HEK293 (cell line): ENCODE data around the gene ERMARD.
A peak's percentile ranks its signal among the peaks of the same experiment; 100 is the strongest.

Source experiments
- CTCF ChIA-PET: fragments of 350-600 bp; formaldehyde crosslinking; extraction: SDS; loops from one replicate; lab custom pipeline; 2021; ENCODE audit warnings: antibody characterized with exemption; lab: Yijun Ruan, JAX
- POLR2A ChIA-PET: fragments of 300-600 bp; formaldehyde crosslinking; extraction: SDS; loops from one replicate; lab custom pipeline; 2020; ENCODE audit warnings: antibody characterized with exemption, inconsistent platforms; lab: Yijun Ruan, JAX
- H3K27ac ChIP-seq: fragments of 200-500 bp; sonication (Bioruptor generic); 2 replicates; pipeline ENCODE4 v1.5.1; 2014; ENCODE audit warnings: low read depth, low read length, control low read depth, inconsistent platforms; ENCODE audit errors: extremely low read depth
- H3K36me3 ChIP-seq, 2 experiments: fragments of 200-500 bp in 1 of 2; sonication (Bioruptor generic) in 1 of 2; 1 replicate in 1 of 2; 2 replicates in 1 of 2; pipeline ENCODE4 v1.5.1; 2014 to 2017; ENCODE audit warnings: inconsistent platforms in 2 of 2, low read length in 2 of 2; ENCODE audit not compliant: control insufficient read depth in 2 of 2, insufficient read depth in 1 of 2
- H3K4me1 ChIP-seq: fragments of 200-500 bp; sonication (Bioruptor generic); 2 replicates; pipeline ENCODE4 v1.5.1; 2014; ENCODE audit warnings: mild to moderate bottlenecking, low read length, inconsistent platforms; ENCODE audit not compliant: control insufficient read depth, insufficient read depth
- H3K4me3 ChIP-seq: 2 replicates; pipeline ENCODE4 v1.5.1; 2011; ENCODE audit warnings: low read depth, mild to moderate bottlenecking, control low read depth, low read length, moderate library complexity
- H3K9me3 ChIP-seq: fragments of 200-500 bp; sonication (Bioruptor generic); 2 replicates; pipeline ENCODE4 v1.5.1; 2014; ENCODE audit warnings: low read depth, low read length, inconsistent platforms; ENCODE audit not compliant: control insufficient read depth, insufficient read depth
- FEZF1 ChIP-seq: fragments of 450-650 bp; formaldehyde crosslinking; IDR thresholded peaks from 2 replicates; pipeline ENCODE4 v1.5.1; 2016; ENCODE audit warnings: missing biosample characterization, missing genetic modification characterization
- GLIS1 ChIP-seq: fragments of 450-650 bp; formaldehyde crosslinking; IDR thresholded peaks from 2 replicates; pipeline ENCODE4 v1.5.1; 2016; ENCODE audit warnings: missing biosample characterization, missing genetic modification characterization
- HOXA7 ChIP-seq: sonication (generic); formaldehyde crosslinking; IDR thresholded peaks from 2 replicates; pipeline ENCODE4 v1.8.1; 2022; ENCODE audit warnings: missing genetic modification reagents, borderline replicate concordance
- KLF16 ChIP-seq: fragments of 450-650 bp; formaldehyde crosslinking; IDR thresholded peaks from 2 replicates; pipeline ENCODE4 v1.5.1; 2017; ENCODE audit warnings: missing biosample characterization, missing genetic modification characterization
- PRDM4 ChIP-seq: fragments of 450-650 bp; formaldehyde crosslinking; IDR thresholded peaks from 2 replicates; pipeline ENCODE4 v1.5.1; 2017; ENCODE audit warnings: missing biosample characterization, missing genetic modification characterization
- TSHZ1 ChIP-seq: fragments of 450-650 bp; formaldehyde crosslinking; IDR thresholded peaks from 2 replicates; pipeline ENCODE4 v1.5.1; 2016; ENCODE audit warnings: missing biosample characterization, missing genetic modification characterization, borderline replicate concordance
- ZBTB21 ChIP-seq: fragments of 450-650 bp; formaldehyde crosslinking; IDR thresholded peaks from 2 replicates; pipeline ENCODE4 v1.5.1; 2017; ENCODE audit warnings: missing biosample characterization, missing genetic modification characterization
- ZIC2 ChIP-seq: fragments of 450-650 bp; formaldehyde crosslinking; IDR thresholded peaks from 2 replicates; pipeline ENCODE4 v1.5.1; 2016; ENCODE audit warnings: missing biosample characterization, missing genetic modification characterization
- ZNF214 ChIP-seq: fragments of 450-650 bp; formaldehyde crosslinking; IDR thresholded peaks from 2 replicates; pipeline ENCODE4 v1.5.1; 2017; ENCODE audit warnings: missing biosample characterization, mild to moderate bottlenecking, missing genetic modification characterization, borderline replicate concordance
- ZNF221 ChIP-seq: fragments of 450-650 bp; formaldehyde crosslinking; IDR thresholded peaks from 2 replicates; pipeline ENCODE4 v1.5.1; 2017; ENCODE audit warnings: missing biosample characterization, missing genetic modification characterization, borderline replicate concordance
- ZNF302 ChIP-seq: fragments of 450-650 bp; formaldehyde crosslinking; IDR thresholded peaks from 2 replicates; pipeline ENCODE4 v1.5.1; 2016; ENCODE audit warnings: missing biosample characterization, missing genetic modification characterization, low read depth
- ZNF366 ChIP-seq: fragments of 450-650 bp; formaldehyde crosslinking; conservative IDR thresholded peaks from 2 replicates; pipeline ENCODE4 v1.5.1; 2016; ENCODE audit warnings: missing biosample characterization, missing genetic modification characterization
- ZNF449 ChIP-seq: fragments of 450-650 bp; formaldehyde crosslinking; IDR thresholded peaks from 2 replicates; pipeline ENCODE4 v1.5.1; 2017; ENCODE audit warnings: missing biosample characterization, mild to moderate bottlenecking, missing genetic modification characterization, moderate library complexity
- ZNF530 ChIP-seq: fragments of 450-650 bp; formaldehyde crosslinking; IDR thresholded peaks from 2 replicates; pipeline ENCODE4 v1.5.1; 2016; ENCODE audit warnings: low read depth, missing biosample characterization, missing genetic modification characterization
- ZNF639 ChIP-seq: fragments of 450-650 bp; formaldehyde crosslinking; IDR thresholded peaks from 2 replicates; pipeline ENCODE4 v1.5.1; 2016; ENCODE audit warnings: missing biosample characterization, missing genetic modification characterization
- ZSCAN18 ChIP-seq: fragments of 450-650 bp; formaldehyde crosslinking; IDR thresholded peaks from 2 replicates; pipeline ENCODE4 v1.5.1; 2016; ENCODE audit warnings: missing biosample characterization, missing genetic modification characterization

The ERMARD gene

GRCh38 chr6:169820358-169820757 is 68.9 kb downstream of the ERMARD start (continued):
- TF ChIP-seq ZSCAN18 (tag by site-specific recombination) (no peak), TSHZ1 (tag by site-specific recombination) (no peak), ZNF302 (no peak), PRDM4 (tag by site-specific recombination) (no peak), ZNF366 (tag by site-specific recombination) (no peak), HOXA7 (no peak), ZNF214 (tag by site-specific recombination) (no peak)

- CTCF ChIA-PET = interaction anchor here (0.6 to 3.7 kb wide), 7 partner anchors 8 to 705 kb away, joined by 3 to 23 read pairs (median 4); no protein-coding TSS in a partner anchor
- H3K4me1 ChIP-seq = no peaks in the 10 kb centered on the region
- H3K4me3 ChIP-seq = no peak overlapping the region
- no peaks in the 10 kb centered on the region; the same call in 1 of the 2 replicates for H3K9me3 ChIP-seq
- no peak overlapping the region for H3K27ac ChIP-seq
- no peak for TF ChIP-seq ZNF639
- TF ChIP-seq GLIS1 (tag by site-specific recombination) = peak; percentile 53
- peak; percentile 96 for TF ChIP-seq ZIC2
- no peaks in the 10 kb centered on the region for H3K36me3 ChIP-seq
- POLR2A ChIA-PET = no interaction called here
Observed at GRCh38 chr6:169824021-169824420, 72.6 kb downstream of the ERMARD start.

GRCh38 chr6:169824848-169825557 is 73.6 kb downstream of the ERMARD start:
- H3K36me3 ChIP-seq = no peaks in the 10 kb centered on the region
- CTCF ChIA-PET = interaction anchor here (0.6 to 2.0 kb wide), 3 partner anchors 34 to 868 kb away, joined by 3 to 7 read pairs (median 4); no protein-coding TSS in a partner anchor
- no peaks in the 10 kb centered on the region for H3K4me1 ChIP-seq
- no peaks in the 10 kb centered on the region; the same call in 1 of the 2 replicates for H3K9me3 ChIP-seq
- POLR2A ChIA-PET = no interaction called here
- no peak for TF ChIP-seq ZBTB21 (tag by site-specific recombination)
- TF ChIP-seq ZNF221 = no peak
- TF ChIP-seq ZNF530 = no peak
- TF ChIP-seq ZNF449 (tag by site-specific recombination) = no peak
- no peak for TF ChIP-seq FEZF1
- TF ChIP-seq KLF16 (tag by site-specific recombination) = no peak
- H3K4me3 ChIP-seq = no peak overlapping the region
- no peak overlapping the region for H3K27ac ChIP-seq
